Pancreas (tissue), 10 donors: ENCODE results near the gene SLC22A4. TPM values are rescaled to one million over a fixed set of nuclear protein-coding genes. Genes with fewer than 3 reads are reported as not detected.

Source experiments
- ATAC-seq, 4 donors: fragments of 200-7000 bp; cut with Tn5 transposase; one replicate each; pipeline versions ENCODE4 v1.8.0 to v1.9.1; 2020; ENCODE audit warnings: mild to moderate bottlenecking in 4 of 4, moderate library complexity in 4 of 4
- DNase-seq, 6 donors: peaks; one replicate each; pipeline ENCODE4 v3.0.0-alpha.2; 2020
- FAIRE-seq: peaks from 2 replicates; lab custom pipeline; 2012; peaks lifted over from hg19 to GRCh38; lab: Jason Lieb, UNC
- H3K27ac ChIP-seq, 4 donors: fragments of 200-600 bp; sonication (generic); 1 replicate in 3 of 4; 2 replicates in 1 of 4; pipeline versions ENCODE4 v1.5.0 to v1.8.0; 2020
- H3K27me3 ChIP-seq, 4 donors: fragments of 200-600 bp; one replicate each; pipeline ENCODE4 v1.8.0; 2021
- H3K36me3 ChIP-seq, 3 donors: fragments of 200-600 bp; sonication (generic) in 1 of 3; one replicate each; pipeline versions ENCODE4 v1.5.0 to v1.8.0; 2020 to 2021
- H3K4me1 ChIP-seq, 3 donors: fragments of 200-600 bp; one replicate each; pipeline ENCODE4 v1.8.0; 2021
- H3K4me3 ChIP-seq, 4 donors: fragments of 200-600 bp; sonication (generic) in 2 of 4; one replicate each; pipeline versions ENCODE4 v1.5.0 to v1.8.0; 2020 to 2021
- H3K9me3 ChIP-seq, 4 donors: fragments of 200-600 bp; one replicate each; pipeline ENCODE4 v1.8.0; 2021
- CTCF ChIP-seq, 4 donors: fragments of 200-600 bp; sonication (generic) in 3 of 4; IDR thresholded peaks; one replicate each; pipeline versions ENCODE4 v1.5.0 to v1.8.0; 2021; ENCODE audit warnings: antibody characterized with exemption in 4 of 4
- WGBS, 2 donors: extraction: QIAGEN DNeasy Blood & Tissue Kit; methylation state at CpG; one replicate each; pipeline ENCODE4 v1.1.7; 2013; 5-methylcytosine and 5-hydroxymethylcytosine counted together
- intact Hi-C, 3 donors: fragments of 100-400 bp; cut with DNase I; formaldehyde crosslinking; loops; one replicate each; pipeline versions ENCODE4 v1.11.1 to v1.14.2; 2022
- polyA plus RNA-seq, 2 donors: library from polyadenylated mRNA; stranded (reverse); fragments of 200-250 nt; gene quantifications; one replicate each; pipeline ENCODE4 v1.2.3, GENCODE V29; 2013
- total RNA-seq, 6 donors: library from RNA; stranded (reverse); fragmentation: NEBNext Ultra II Directional in 4 of 6; extraction: Animal tissue kit (Norgen Biotek cat#: 25700) in 4 of 6; gene quantifications; one replicate each; pipeline versions ENCODE4 v1.2.1 to v1.2.4, GENCODE V29; 2021 to 2023
- donor health status: healthy with polysubstance abuse.
- donor health status: DM: no; HTN: no; CAD: no; lungs with moderate emphysema.
- donor health status: DM: no; HTN: no; CAD: no.
- donor health status: control.
- donor health status: control.
- donor health status: Bipolar disorder and iron deficiency.
- donor health status: DM: yes; HTN: yes; CAD: no.
- donor health status: DM: no; HTN: no; CAD: no.
- donor health status: DM: no; HTN: no; CAD: no.
- donor health status: DM: yes; HTN: yes; CAD: no.

Gene SLC22A4
- total and polyA plus RNA-seq, 8 donors = 0.08 to 0.92 (median 0.33) TPM

GRCh38 chr5:132253008-132253441, 41.2 kb upstream of the SLC22A4 start:
- no peaks in the 10 kb centered on the region for H3K27me3 ChIP-seq
- DNase-seq (peak in 1 of 6 donors; percentile 10), ATAC-seq (no peak), FAIRE-seq (no peak)
- TF ChIP-seq CTCF (IDR thresholded peaks at IDR 0.05) = no peak
- intact Hi-C loops = no loop called here
- H3K36me3 ChIP-seq = no peaks in the 10 kb centered on the region
- no peaks in the 10 kb centered on the region for H3K4me1 ChIP-seq
- no peaks in the 10 kb centered on the region for H3K9me3 ChIP-seq
- no peak overlapping the region for H3K27ac ChIP-seq
- no peak overlapping the region for H3K4me3 ChIP-seq
- 74 to 76% methylated on average over 4 of the region's 4 CpGs for WGBS, 2 donors

DNA sequence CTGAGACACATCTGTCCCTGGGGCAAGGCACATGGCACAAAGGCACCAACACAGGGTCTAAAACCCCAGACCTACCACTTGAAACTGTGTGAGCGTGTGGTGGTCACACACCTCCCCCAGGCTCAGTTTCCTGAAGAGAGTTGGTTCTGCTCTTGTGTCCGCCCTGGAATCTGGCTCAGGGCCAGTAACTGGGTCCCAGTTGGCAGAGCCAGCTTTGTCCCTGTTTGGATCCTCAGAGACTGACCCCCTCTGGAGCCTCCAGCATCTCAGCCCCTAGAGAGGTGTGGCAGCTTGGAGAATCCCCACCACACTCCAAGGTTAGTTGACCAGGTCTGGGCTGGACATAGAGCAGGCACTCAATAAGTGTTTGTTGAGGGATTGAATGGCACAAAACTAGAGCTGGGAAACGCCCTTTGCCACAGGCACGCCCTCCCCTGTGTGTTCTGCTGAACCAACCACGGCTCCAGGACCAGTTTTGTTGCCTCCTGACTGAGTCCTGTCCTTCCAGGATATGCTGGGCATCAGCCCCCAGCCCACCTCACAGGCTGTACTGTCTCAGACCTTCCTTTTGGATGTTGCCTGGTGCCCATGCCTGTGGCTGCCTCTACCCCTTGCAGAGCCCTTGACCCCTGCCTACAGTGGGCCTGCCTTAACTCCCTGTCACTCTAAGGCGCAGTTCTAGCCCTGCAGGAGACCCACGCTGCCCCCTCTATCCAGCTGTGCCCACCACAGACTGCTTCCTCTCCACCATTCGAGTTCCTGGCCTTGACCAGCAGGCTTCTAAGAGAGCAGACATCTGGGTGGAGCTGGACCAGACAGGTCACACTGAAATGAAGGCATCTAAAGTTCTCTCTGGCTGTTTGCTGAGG, 40.5 kb upstream of the SLC22A4 start:
- Histone ChIP-seq H3K36me3 (no peaks in the 10 kb centered on the region), H3K4me3 (no peak overlapping the region), H3K27ac (no peak overlapping the region), H3K4me1 (no peaks in the 10 kb centered on the region), H3K27me3 (no peaks in the 10 kb centered on the region), H3K9me3 (no peaks in the 10 kb centered on the region)
- intact Hi-C loops = no loop called here
- FAIRE-seq (no peak), DNase-seq (peak in 1 of 6 donors; percentile 13), ATAC-seq (no peak)
- TF ChIP-seq CTCF (IDR thresholded peaks at IDR 0.05) = no peak
- WGBS, 2 donors = 90 to 92% methylated on average over 8 of the region's 8 CpGs

DNA sequence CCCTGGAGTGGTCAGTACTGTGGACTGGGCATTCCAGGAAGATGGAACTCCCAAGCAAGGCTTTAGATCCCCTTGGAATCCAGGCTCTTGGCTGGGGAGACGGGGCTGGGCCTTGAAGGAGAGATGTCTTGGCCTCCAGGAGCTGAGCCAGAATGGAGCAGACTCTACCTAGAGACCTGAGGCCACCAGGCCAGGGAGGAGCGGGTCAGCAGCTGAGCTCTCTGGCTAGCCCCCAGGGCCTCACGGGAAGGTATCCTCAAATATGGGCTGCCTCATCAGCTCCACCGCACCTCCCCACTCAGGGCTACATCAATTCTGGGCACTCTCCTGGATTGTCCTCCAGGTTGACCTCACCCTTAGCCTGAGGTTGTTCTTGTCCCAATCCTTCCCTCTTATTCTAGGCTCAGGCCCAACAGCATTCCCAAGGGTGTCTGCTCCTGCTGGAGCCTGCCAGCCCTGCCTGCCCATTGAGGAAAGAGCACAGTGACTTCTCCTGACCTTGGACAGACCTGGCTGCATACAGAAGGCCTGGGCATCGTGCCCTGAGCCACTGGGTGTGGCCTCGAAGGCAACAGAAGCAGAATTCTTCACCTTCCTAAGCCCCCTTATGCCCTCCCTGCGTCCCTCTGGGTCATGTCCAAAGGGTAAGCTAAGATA, 39.7 kb upstream of the SLC22A4 start:
- Histone ChIP-seq H3K4me1 (no peaks in the 10 kb centered on the region), H3K27me3 (no peaks in the 10 kb centered on the region), H3K4me3 (no peak overlapping the region), H3K27ac (no peak overlapping the region), H3K36me3 (no peaks in the 10 kb centered on the region), H3K9me3 (no peaks in the 10 kb centered on the region)
- DNase-seq = peak in 5 of 6 donors; percentile 65 to 84 (median 73)
- no peak for FAIRE-seq
- no peak for TF ChIP-seq CTCF (IDR thresholded peaks at IDR 0.05)
- 25 to 32% methylated on average over 7 of the region's 7 CpGs for WGBS, 2 donors
- intact Hi-C loops = no loop called here
- peak; percentile 51 to 87 (median 82) for ATAC-seq

- DNase-seq (no peak), FAIRE-seq (no peak), ATAC-seq (no peak)
- no peaks in the 10 kb centered on the region for H3K4me1 ChIP-seq
- TF ChIP-seq CTCF (IDR thresholded peaks at IDR 0.05) = no peak
- H3K27me3 ChIP-seq = no peaks in the 10 kb centered on the region
- no peaks in the 10 kb centered on the region for H3K9me3 ChIP-seq
- no peak overlapping the region for H3K27ac ChIP-seq
- intact Hi-C loops = no loop called here
- 97 to 99% methylated on average over 4 of the region's 4 CpGs for WGBS, 2 donors
- H3K4me3 ChIP-seq = no peak overlapping the region
- no peaks in the 10 kb centered on the region for H3K36me3 ChIP-seq
Measured at GRCh38 chr5:132256086-132256782, 38.0 kb upstream of the SLC22A4 start.
